GM23338 (cell line): ENCODE measurements around the gene KCNMB4. TPM values are rescaled to one million over a fixed set of nuclear protein-coding genes. Genes with fewer than 3 reads are reported as not detected.

ENCODE experiments used
- ATAC-seq: fragments of 200-7000 bp; cut with Tn5 transposase; 3 replicates; pipeline ENCODE4 v1.9.1; 2020
- DNase-seq: peaks from one replicate; pipeline ENCODE4 v3.0.0-alpha.2; 2015; ENCODE audit warnings: low spot score
- H2AFZ ChIP-seq: fragments of 200-600 bp; sonication (generic); 2 replicates; pipeline ENCODE4 v1.8.0; 2016; ENCODE audit warnings: antibody characterized with exemption, mild to moderate bottlenecking, moderate library complexity
- H3F3A ChIP-seq: fragments of 200-600 bp; sonication (generic); replicated peaks from 2 replicates; pipeline ENCODE4 v1.8.0; 2017; ENCODE audit warnings: antibody characterized with exemption, mixed run types, low read depth
- H3K27ac ChIP-seq: fragments of 200-600 bp; sonication (generic); 2 replicates; pipeline ENCODE4 v1.6.1; 2016; ENCODE audit warnings: low read depth
- H3K27me3 ChIP-seq: fragments of 200-600 bp; sonication (generic); 2 replicates; pipeline ENCODE4 v1.8.0; 2016; ENCODE audit warnings: mild to moderate bottlenecking, mixed run types, moderate library complexity; ENCODE audit not compliant: insufficient read depth
- H3K36me3 ChIP-seq: fragments of 200-600 bp; sonication (generic); 2 replicates; pipeline ENCODE4 v1.8.0; 2016; ENCODE audit warnings: mild to moderate bottlenecking; ENCODE audit not compliant: insufficient read depth
- H3K4me1 ChIP-seq: fragments of 200-600 bp; sonication (generic); 2 replicates; pipeline ENCODE4 v1.8.0; 2016; ENCODE audit warnings: mild to moderate bottlenecking, moderate library complexity; ENCODE audit not compliant: insufficient read depth
- H3K4me2 ChIP-seq: fragments of 200-600 bp; sonication (generic); 2 replicates; pipeline ENCODE4 v1.7.1; 2017; ENCODE audit warnings: mixed run types
- H3K4me3 ChIP-seq: fragments of 200-600 bp; sonication (generic); 2 replicates; pipeline ENCODE4 v1.6.1; 2016; ENCODE audit warnings: mixed run types
- H3K79me2 ChIP-seq: fragments of 200-600 bp; sonication (generic); replicated peaks from 2 replicates; pipeline ENCODE4 v1.8.0; 2017; ENCODE audit warnings: mild to moderate bottlenecking; ENCODE audit not compliant: insufficient read depth
- H3K9me2 ChIP-seq: fragments of 200-600 bp; sonication (generic); 2 replicates; pipeline ENCODE4 v1.8.0; 2017; ENCODE audit not compliant: insufficient read depth
- H4K20me1 ChIP-seq: fragments of 200-600 bp; sonication (generic); replicated peaks from 2 replicates; pipeline ENCODE4 v1.8.0; 2017; ENCODE audit warnings: mild to moderate bottlenecking; ENCODE audit not compliant: insufficient read depth
- H3K27ac Mint-ChIP-seq: 2 replicates; pipeline ENCODE4 v1.8.0; 2020; ENCODE audit warnings: inconsistent platforms, mild to moderate bottlenecking, moderate library complexity, mixed read lengths
- H3K27me3 Mint-ChIP-seq: 3 replicates; pipeline ENCODE4 v1.8.0; 2022; ENCODE audit warnings: low read depth, mild to moderate bottlenecking, moderate library complexity, mixed read lengths, inconsistent platforms; ENCODE audit not compliant: insufficient read depth, poor library complexity
- H3K36me3 Mint-ChIP-seq: 3 replicates; pipeline ENCODE4 v1.8.0; 2021; ENCODE audit warnings: low read depth, mild to moderate bottlenecking, inconsistent platforms, moderate library complexity, mixed read lengths
- H3K4me1 Mint-ChIP-seq: 3 replicates; pipeline ENCODE4 v1.8.0; 2020; ENCODE audit warnings: mild to moderate bottlenecking, inconsistent platforms, mixed read lengths
- H3K4me3 Mint-ChIP-seq: 3 replicates; pipeline ENCODE4 v1.8.0; 2021; ENCODE audit warnings: moderate library complexity, mild to moderate bottlenecking, inconsistent platforms, mixed read lengths
- H3K9me3 Mint-ChIP-seq: 3 replicates; pipeline ENCODE4 v1.8.0; 2020; ENCODE audit warnings: moderate library complexity, mild to moderate bottlenecking, inconsistent platforms, mixed read lengths
- CTCF ChIP-seq, 2 experiments: fragments of 200-600 bp in 1 of 2; sonication (generic) in 1 of 2; conservative IDR thresholded peaks; 2 replicates each; pipeline versions ENCODE4 v1.5.1 to v1.6.1; 2016 to 2017; ENCODE audit warnings: antibody characterized with exemption in 2 of 2, low read depth in 2 of 2, mild to moderate bottlenecking in 2 of 2, moderate library complexity in 1 of 2
- ETS1 ChIP-seq: IDR thresholded peaks from 2 replicates; pipeline ENCODE4 v1.6.1; 2016; ENCODE audit warnings: antibody characterized with exemption
- JUNB ChIP-seq: IDR thresholded peaks from one replicate; pipeline ENCODE4 v1.6.1; 2016; ENCODE audit warnings: antibody characterized with exemption; ENCODE audit not compliant: unreplicated experiment
- REST ChIP-seq: IDR thresholded peaks from one replicate; pipeline ENCODE4 v1.6.1; 2018; ENCODE audit warnings: antibody characterized with exemption; ENCODE audit not compliant: unreplicated experiment
- STAT1 ChIP-seq: IDR thresholded peaks from one replicate; pipeline ENCODE4 v1.6.1; 2016; ENCODE audit warnings: antibody characterized with exemption; ENCODE audit not compliant: unreplicated experiment
- ZNF331 ChIP-seq: fragments of 250-450 bp; sonication (Bioruptor Pico); IDR thresholded peaks from 2 replicates; pipeline ENCODE4 v1.5.0; 2020; ENCODE audit warnings: low read depth, mild to moderate bottlenecking, moderate library complexity
- ZNF462 ChIP-seq: fragments of 250-450 bp; sonication (Bioruptor Pico); IDR thresholded peaks from 2 replicates; pipeline ENCODE4 v1.5.0; 2020; ENCODE audit warnings: mild to moderate bottlenecking, moderate library complexity
- polyA plus RNA-seq: library from polyadenylated mRNA; unstranded; fragments of >200 nt; fragmentation: Nextera tagmentation; extraction: Ambion mirVana; gene quantifications from 2 replicates; pipeline ENCODE4 v1.2.1, GENCODE V29; 2016
- total RNA-seq: library from RNA; depleted of rRNA; stranded (reverse); fragments of >200 nt; shearing (Covaris generic); gene quantifications from 2 replicates; pipeline ENCODE4 v1.2.3, GENCODE V29; 2014

The KCNMB4 gene
- total and polyA plus RNA-seq, 2 experiments from 2014 or later = 9.4 to 14.7 TPM

GRCh38 chr12:70463997-70464396, 97.9 kb downstream of the KCNMB4 start:
- Histone ChIP-seq H3K27ac (no peak overlapping the region), H3K79me2 (no peaks in the 10 kb centered on the region), H4K20me1 (no peaks in the 10 kb centered on the region), H2AFZ (no peak overlapping the region), H3K4me2 (no peak overlapping the region), H3K36me3 (peaks cover 14% of the 10 kb centered on the region; the same call in 1 of the 2 replicates), H3F3A (no peaks in the 10 kb centered on the region), H3K9me2 (peaks cover 20% of the 10 kb centered on the region), H3K4me1 (no peaks in the 10 kb centered on the region), H3K4me3 (no peak overlapping the region), H3K27me3 (no peaks in the 10 kb centered on the region)
- Mint-ChIP-seq H3K27me3 (peaks cover 2% of the 10 kb centered on the region), H3K9me3 (peaks cover 39% of the 10 kb centered on the region), H3K27ac (no peak overlapping the region), H3K4me3 (no peak overlapping the region), H3K4me1 (no peaks in the 10 kb centered on the region), H3K36me3 (peaks cover 33% of the 10 kb centered on the region)
- DNase-seq (no peak), ATAC-seq (no peak)
- TF ChIP-seq STAT1 = no peak
- no peak for TF ChIP-seq ETS1

GRCh38 chr12:70466753-70467152, 100.7 kb downstream of the KCNMB4 start:
- Mint-ChIP-seq H3K9me3 (peaks cover 24% of the 10 kb centered on the region), H3K4me1 (no peaks in the 10 kb centered on the region), H3K27ac (no peak overlapping the region), H3K4me3 (no peak overlapping the region), H3K36me3 (peaks cover 25% of the 10 kb centered on the region), H3K27me3 (peaks cover 2% of the 10 kb centered on the region)
- Histone ChIP-seq H4K20me1 (no peaks in the 10 kb centered on the region), H3K79me2 (no peaks in the 10 kb centered on the region), H3K9me2 (peaks cover 6% of the 10 kb centered on the region; the same call in 1 of the 2 replicates), H3K4me2 (no peak overlapping the region), H3K36me3 (peaks cover 14% of the 10 kb centered on the region; the same call in 1 of the 2 replicates), H3F3A (no peaks in the 10 kb centered on the region), H3K27me3 (no peaks in the 10 kb centered on the region), H3K4me3 (no peak overlapping the region), H2AFZ (no peak overlapping the region), H3K27ac (no peak overlapping the region), H3K4me1 (no peaks in the 10 kb centered on the region)
- DNase-seq (no peak), ATAC-seq (no peak)
- TF ChIP-seq ZNF331 = no peak
- no peak for TF ChIP-seq REST
- no peak for TF ChIP-seq CTCF (conservative IDR thresholded peaks at IDR 0.05; ENCODE audit: low read depth in 2 of 2)
- TF ChIP-seq ETS1 = no peak
- TF ChIP-seq ZNF462 = no peak
- no peak for TF ChIP-seq JUNB
